Measurements from ENCODE around the gene SORCS2. TPM values are rescaled to one million over a fixed set of nuclear protein-coding genes. Genes with fewer than 3 reads are reported as not detected.

The SORCS2 gene
- total RNA-seq, 1 donor from 2014 or later = 7.1 TPM

DNA sequence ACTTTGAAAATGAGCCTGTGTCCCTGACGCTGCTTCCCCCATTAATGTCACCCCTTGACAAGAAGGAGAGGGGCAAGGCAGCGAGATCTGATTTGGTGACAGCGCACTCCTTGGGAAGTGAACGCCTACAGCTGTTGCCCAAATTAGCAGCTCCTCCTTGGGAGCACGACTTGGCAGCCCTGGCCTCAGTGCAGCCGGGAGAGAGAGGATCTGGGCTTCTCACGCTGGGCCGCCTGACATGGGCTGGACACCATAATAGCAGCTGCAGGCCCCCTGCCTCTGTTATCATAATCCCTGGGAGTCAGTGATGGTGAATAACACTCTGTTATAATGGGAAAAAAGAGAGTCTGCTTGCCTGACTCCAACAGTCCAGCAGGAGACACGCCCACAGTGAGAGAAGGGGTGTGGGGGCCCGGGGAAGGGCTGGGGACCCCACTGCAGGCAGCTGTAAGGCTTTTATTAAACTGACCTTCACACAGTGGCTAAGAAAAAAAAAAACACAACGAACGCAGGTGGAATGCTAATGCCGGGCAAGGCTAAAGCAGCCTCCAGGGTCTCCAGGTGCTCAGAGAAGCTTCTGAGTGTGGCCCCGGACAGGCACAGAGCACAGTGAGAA lies 169.1 kb downstream of the SORCS2 start:
- Mint-ChIP-seq H3K27ac (no peak overlapping the region), H3K9me3 (peaks cover 3% of the 10 kb centered on the region), H3K27me3 (ENCODE audit: low read depth) (peaks cover 16% of the 10 kb centered on the region), H3K4me3 (no peak overlapping the region), H3K4me1 (peaks cover 5% of the 10 kb centered on the region), H3K36me3 (no peaks in the 10 kb centered on the region)
- DNase-seq (ENCODE audit: low spot score in 2 of 2, unreplicated experiment in 2 of 2) = no peak
- TF ChIP-seq, protein P1, sequence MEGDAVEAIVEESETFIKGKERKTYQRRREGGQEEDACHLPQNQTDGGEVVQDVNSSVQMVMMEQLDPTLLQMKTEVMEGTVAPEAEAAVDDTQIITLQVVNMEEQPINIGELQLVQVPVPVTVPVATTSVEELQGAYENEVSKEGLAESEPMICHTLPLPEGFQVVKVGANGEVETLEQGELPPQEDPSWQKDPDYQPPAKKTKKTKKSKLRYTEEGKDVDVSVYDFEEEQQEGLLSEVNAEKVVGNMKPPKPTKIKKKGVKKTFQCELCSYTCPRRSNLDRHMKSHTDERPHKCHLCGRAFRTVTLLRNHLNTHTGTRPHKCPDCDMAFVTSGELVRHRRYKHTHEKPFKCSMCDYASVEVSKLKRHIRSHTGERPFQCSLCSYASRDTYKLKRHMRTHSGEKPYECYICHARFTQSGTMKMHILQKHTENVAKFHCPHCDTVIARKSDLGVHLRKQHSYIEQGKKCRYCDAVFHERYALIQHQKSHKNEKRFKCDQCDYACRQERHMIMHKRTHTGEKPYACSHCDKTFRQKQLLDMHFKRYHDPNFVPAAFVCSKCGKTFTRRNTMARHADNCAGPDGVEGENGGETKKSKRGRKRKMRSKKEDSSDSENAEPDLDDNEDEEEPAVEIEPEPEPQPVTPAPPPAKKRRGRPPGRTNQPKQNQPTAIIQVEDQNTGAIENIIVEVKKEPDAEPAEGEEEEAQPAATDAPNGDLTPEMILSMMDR (IDR thresholded peaks at IDR 0.05; ENCODE audit: unreplicated experiment) = no peak

GRCh38 chr4:7362341-7362740 lies 170.0 kb downstream of the SORCS2 start:
- TF ChIP-seq, protein P1 (IDR thresholded peaks at IDR 0.05; ENCODE audit: unreplicated experiment) = no peak
- no peak for DNase-seq (ENCODE audit: low spot score in 2 of 2, unreplicated experiment in 2 of 2)
- Mint-ChIP-seq H3K4me3 (no peak overlapping the region), H3K9me3 (peaks cover 3% of the 10 kb centered on the region), H3K36me3 (no peaks in the 10 kb centered on the region), H3K4me1 (peaks cover 5% of the 10 kb centered on the region), H3K27ac (no peak overlapping the region), H3K27me3 (ENCODE audit: low read depth) (peaks cover 21% of the 10 kb centered on the region)

DNA sequence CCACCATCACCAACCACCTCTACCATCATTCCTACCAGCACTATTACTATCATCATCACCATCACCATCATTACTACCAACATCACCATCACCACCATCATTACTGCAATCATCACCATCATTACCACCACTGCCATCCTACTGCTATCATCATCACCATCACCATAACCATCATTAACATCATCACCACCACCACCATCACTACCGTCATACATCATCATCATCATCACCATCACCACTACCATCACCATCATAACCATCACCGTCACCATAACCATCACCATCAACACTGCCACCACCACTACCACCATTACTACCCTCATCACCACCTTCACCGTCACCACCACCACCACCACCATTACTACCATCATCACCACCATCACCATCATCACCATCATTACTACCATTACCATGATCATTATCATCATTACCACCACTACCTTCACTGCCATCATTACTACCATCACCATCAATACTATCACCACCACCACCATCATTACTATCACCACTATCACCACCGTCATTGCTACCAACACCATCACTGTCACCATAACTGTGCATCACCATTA lies 170.6 kb downstream of the SORCS2 start:
- Mint-ChIP-seq H3K4me1 (peaks cover 5% of the 10 kb centered on the region), H3K36me3 (no peaks in the 10 kb centered on the region), H3K27ac (no peak overlapping the region), H3K4me3 (no peak overlapping the region), H3K9me3 (peaks cover 3% of the 10 kb centered on the region), H3K27me3 (ENCODE audit: low read depth) (peaks cover 21% of the 10 kb centered on the region)
- DNase-seq (ENCODE audit: low spot score in 2 of 2, unreplicated experiment in 2 of 2) = no peak
- TF ChIP-seq, protein P1 (IDR thresholded peaks at IDR 0.05; ENCODE audit: unreplicated experiment) = no peak

DNA sequence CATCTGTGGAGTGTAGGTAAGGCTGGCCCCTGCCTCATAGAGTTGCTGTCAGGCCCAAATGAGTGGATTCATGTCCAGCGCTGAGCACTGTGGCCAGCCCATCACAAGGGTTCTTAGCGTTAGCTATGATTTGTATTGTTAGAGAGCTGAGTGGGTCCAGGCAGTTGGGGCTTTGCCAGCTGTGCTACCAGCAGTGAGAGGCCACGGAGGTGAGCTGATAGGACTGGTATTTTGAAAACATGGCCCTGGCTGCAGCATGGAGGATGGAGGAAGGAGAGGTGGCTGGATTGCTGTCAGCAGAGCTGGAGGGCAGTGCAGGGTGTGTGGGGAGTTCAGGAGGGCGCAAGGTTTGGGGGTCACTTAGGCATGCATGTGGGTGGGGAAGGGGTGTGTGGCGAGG lies 172.6 kb downstream of the SORCS2 start:
- Mint-ChIP-seq H3K36me3 (no peaks in the 10 kb centered on the region), H3K9me3 (peaks cover 3% of the 10 kb centered on the region), H3K27me3 (ENCODE audit: low read depth) (peaks cover 21% of the 10 kb centered on the region), H3K4me3 (no peak overlapping the region), H3K4me1 (peaks cover 5% of the 10 kb centered on the region), H3K27ac (no peak overlapping the region)
- no peak for DNase-seq (ENCODE audit: low spot score in 2 of 2, unreplicated experiment in 2 of 2)
- TF ChIP-seq, protein P1 (IDR thresholded peaks at IDR 0.05; ENCODE audit: unreplicated experiment) = no peak

- no peak overlapping the region for H3K4me3 Mint-ChIP-seq
- H3K9me3 Mint-ChIP-seq = peaks cover 3% of the 10 kb centered on the region
- DNase-seq (ENCODE audit: low spot score in 2 of 2, unreplicated experiment in 2 of 2) = no peak
- no peaks in the 10 kb centered on the region for H3K36me3 Mint-ChIP-seq
- H3K4me1 Mint-ChIP-seq = peaks cover 5% of the 10 kb centered on the region
- TF ChIP-seq, protein P1 (IDR thresholded peaks at IDR 0.05; ENCODE audit: unreplicated experiment) = no peak
- no peak overlapping the region for H3K27ac Mint-ChIP-seq
- peaks cover 21% of the 10 kb centered on the region for H3K27me3 Mint-ChIP-seq (ENCODE audit: low read depth)
Observed at GRCh38 chr4:7365462-7366179, 173.3 kb downstream of the SORCS2 start.

Measured in mesothelial cell of epicardium (in vitro differentiated cells).